Astrocyte of the cerebellum (primary cell): ENCODE results near the gene CLSTN1.

ENCODE experiments used
- DNase-seq: peaks from one replicate; pipeline ENCODE4 v3.0.0-alpha.2; 2011; ENCODE audit warnings: low read depth
- H3K4me3 ChIP-seq: 2 replicates; pipeline ENCODE4 v1.5.1; 2011; ENCODE audit warnings: mild to moderate bottlenecking, low read depth, low read length, moderate library complexity
- CTCF ChIP-seq: IDR thresholded peaks from 2 replicates; pipeline ENCODE4 v1.5.1; 2012; ENCODE audit warnings: low read length, low read depth, moderate library complexity, mild to moderate bottlenecking; ENCODE audit errors: missing control alignments
- in situ Hi-C: cut with HindIII; loops from 2 replicates; pipeline ENCODE4 v1.10.0; 2017; ENCODE audit warnings: low sequenced_read_pairs

The CLSTN1 gene

GRCh38 chr1:9720785-9721605 lies 102.8 kb downstream of the CLSTN1 start:
- no peak overlapping the region for H3K4me3 ChIP-seq
- DNase-seq: no peak
- TF ChIP-seq CTCF: no peak
- in situ Hi-C loops: no loop called here

GRCh38 chr1:9719978-9720722 lies 103.6 kb downstream of the CLSTN1 start:
- H3K4me3 ChIP-seq: no peak overlapping the region
- TF ChIP-seq CTCF: no peak
- in situ Hi-C loops: no loop called here
- no peak for DNase-seq

- TF ChIP-seq CTCF: no peak
- H3K4me3 ChIP-seq: no peak overlapping the region
- in situ Hi-C loops: no loop called here
- no peak for DNase-seq
These were observed 105.6 kb downstream of the CLSTN1 start for GRCh38 chr1:9718006-9718680.

- H3K4me3 ChIP-seq: no peak overlapping the region
- TF ChIP-seq CTCF: no peak
- in situ Hi-C loops: no loop called here
- DNase-seq: no peak
These were observed 106.4 kb downstream of the CLSTN1 start for GRCh38 chr1:9717193-9718005.

GRCh38 chr1:9716404-9717192 lies 107.2 kb downstream of the CLSTN1 start:
- in situ Hi-C loops: no loop called here
- DNase-seq: no peak
- no peak for TF ChIP-seq CTCF
- H3K4me3 ChIP-seq: no peak overlapping the region
